IMR-90 (cell line): Measurements from ENCODE around the gene SERF2. TPM values are rescaled to one million over a fixed set of nuclear protein-coding genes. Genes with fewer than 3 reads are reported as not detected.

Experiments used
- ATAC-seq: fragments of 200-7000 bp; cut with Tn5 transposase; 2 replicates; pipeline ENCODE4 v1.9.1; 2020; ENCODE audit warnings: low read depth, mild to moderate bottlenecking, moderate library complexity
- BruUV-seq: library from RNA; stranded (reverse); fragments of 400-500 nt; replicated peaks from 2 replicates; lab custom pipeline; 2021; lab: Mats Ljungman, UMichigan
- CTCF ChIA-PET: fragments of 300-600 bp; formaldehyde crosslinking; extraction: SDS; loops from one replicate; lab custom pipeline; 2021; ENCODE audit warnings: antibody characterized with exemption; lab: Yijun Ruan, JAX
- POLR2A ChIA-PET: fragments of 300-600 bp; sonication (Branson Sonifier 250); formaldehyde crosslinking; loops from one replicate; lab custom pipeline; 2022; ENCODE audit warnings: antibody characterized with exemption; ENCODE audit not compliant: unreplicated experiment; lab: Charles Lee
- DNase-seq: peaks from one replicate; pipeline ENCODE4 v3.0.0; 2013
- H2AFZ ChIP-seq: replicated peaks from 2 replicates; pipeline ENCODE3; 2013; ENCODE audit warnings: low read length, mild to moderate bottlenecking; ENCODE audit not compliant: poor library complexity
- H2AK5ac ChIP-seq: 2 replicates; pipeline ENCODE4 v1.6.1; 2013; ENCODE audit warnings: low read depth, low read length, inconsistent platforms
- H2AK9ac ChIP-seq: replicated peaks from 2 replicates; pipeline ENCODE3; 2013; ENCODE audit warnings: mild to moderate bottlenecking, low read depth, low read length, moderate library complexity; ENCODE audit not compliant: poor library complexity
- H2BK120ac ChIP-seq: 2 replicates; pipeline ENCODE4 v1.6.1; 2013; ENCODE audit warnings: low read depth, low read length, inconsistent platforms
- H2BK15ac ChIP-seq: 3 replicates; pipeline ENCODE4 v1.6.1; 2013; ENCODE audit warnings: low read depth, low read length, inconsistent platforms
- H2BK20ac ChIP-seq: 2 replicates; pipeline ENCODE4 v1.6.1; 2013; ENCODE audit warnings: low read depth, mild to moderate bottlenecking, inconsistent platforms, low read length, moderate library complexity
- H2BK5ac ChIP-seq: 2 replicates; pipeline ENCODE4 v1.6.1; 2013; ENCODE audit warnings: mild to moderate bottlenecking, low read depth, low read length, inconsistent platforms; ENCODE audit not compliant: poor library complexity, severe bottlenecking
- H3K14ac ChIP-seq: replicated peaks from 2 replicates; pipeline ENCODE4 v1.6.1; 2013; ENCODE audit warnings: low read depth, low read length, inconsistent platforms
- H3K18ac ChIP-seq: 2 replicates; pipeline ENCODE4 v1.6.1; 2013; ENCODE audit warnings: low read depth, low read length, control low read depth
- H3K23ac ChIP-seq: 2 replicates; pipeline ENCODE4 v1.6.1; 2013; ENCODE audit warnings: low read depth, low read length, inconsistent platforms
- H3K27ac ChIP-seq: 2 replicates; pipeline ENCODE4 v1.5.1; 2013; ENCODE audit warnings: mild to moderate bottlenecking, control low read depth, low read length; ENCODE audit not compliant: insufficient read depth
- H3K27me3 ChIP-seq: 2 replicates; pipeline ENCODE4 v1.6.1; 2013; ENCODE audit warnings: low read length; ENCODE audit not compliant: control insufficient read depth, insufficient read depth
- H3K36me3 ChIP-seq: 2 replicates; pipeline ENCODE4 v1.6.1; 2013; ENCODE audit warnings: low read length, mixed read lengths; ENCODE audit not compliant: control insufficient read depth, insufficient read depth
- H3K4ac ChIP-seq: 2 replicates; pipeline ENCODE4 v1.6.1; 2013; ENCODE audit warnings: low read depth, low read length, inconsistent platforms
- H3K4me1 ChIP-seq: 2 replicates; pipeline ENCODE4 v1.6.1; 2013; ENCODE audit warnings: low read length, mixed read lengths; ENCODE audit not compliant: control insufficient read depth, insufficient read depth
- H3K4me2 ChIP-seq: 2 replicates; pipeline ENCODE4 v1.6.1; 2013; ENCODE audit warnings: low read depth, mild to moderate bottlenecking, control low read depth, low read length, moderate library complexity
- H3K4me3 ChIP-seq: 2 replicates; pipeline ENCODE4 v1.5.1; 2013; ENCODE audit warnings: low read depth, mild to moderate bottlenecking, control low read depth, low read length, moderate library complexity; ENCODE audit not compliant: insufficient read depth
- H3K56ac ChIP-seq: 2 replicates; pipeline ENCODE4 v1.6.1; 2013; ENCODE audit warnings: low read length, inconsistent platforms; ENCODE audit not compliant: insufficient read depth; ENCODE audit errors: extremely low read depth
- H3K79me1 ChIP-seq, 2 experiments: 2 replicates each; pipeline ENCODE4 v1.6.1; 2013; ENCODE audit warnings: low read length in 2 of 2, inconsistent platforms in 1 of 2, low read depth in 1 of 2
- H3K9ac ChIP-seq: 2 replicates; pipeline ENCODE4 v1.6.1; 2013; ENCODE audit warnings: low read depth, low read length, control low read depth
- H3K9me1 ChIP-seq: 2 replicates; pipeline ENCODE4 v1.6.1; 2013; ENCODE audit warnings: low read length, inconsistent platforms; ENCODE audit not compliant: insufficient read depth
- H3K9me3 ChIP-seq: 2 replicates; pipeline ENCODE4 v1.6.1; 2013; ENCODE audit warnings: low read length; ENCODE audit not compliant: control insufficient read depth, insufficient read depth
- H4K20me1 ChIP-seq: 2 replicates; pipeline ENCODE4 v1.6.1; 2013; ENCODE audit warnings: low read length, inconsistent platforms; ENCODE audit not compliant: insufficient read depth
- H4K5ac ChIP-seq: 2 replicates; pipeline ENCODE4 v1.6.1; 2013; ENCODE audit warnings: mild to moderate bottlenecking, low read depth, low read length, control low read depth
- H4K8ac ChIP-seq, 2 experiments: 2 replicates each; pipeline ENCODE4 v1.6.1; 2013; ENCODE audit warnings: low read depth in 2 of 2, low read length in 2 of 2, control low read depth in 1 of 2, inconsistent platforms in 1 of 2
- H4K91ac ChIP-seq: 2 replicates; pipeline ENCODE4 v1.6.1; 2013; ENCODE audit warnings: low read depth, low read length, inconsistent platforms; ENCODE audit not compliant: insufficient read depth
- BHLHE40 ChIP-seq: fragments of 150-350 bp; IDR thresholded peaks from 2 replicates; pipeline ENCODE4 v1.6.1; 2016; ENCODE audit warnings: mild to moderate bottlenecking, low read depth, low read length
- CEBPB ChIP-seq: IDR thresholded peaks from 2 replicates; pipeline ENCODE4 v1.6.1; 2012; ENCODE audit warnings: low read depth, low read length, improper control_type of control experiment
- CHD1 ChIP-seq: IDR thresholded peaks from 2 replicates; pipeline ENCODE4 v1.6.1; 2012; ENCODE audit warnings: low read depth, low read length, improper control_type of control experiment
- CTCF ChIP-seq: conservative IDR thresholded peaks from 2 replicates; pipeline ENCODE4 v1.5.1; 2012; ENCODE audit warnings: mild to moderate bottlenecking, low read depth, low read length, improper control_type of control experiment
- ELK1 ChIP-seq: fragments of 150-350 bp; IDR thresholded peaks from 2 replicates; pipeline ENCODE4 v1.6.1; 2016; ENCODE audit warnings: low read depth, mild to moderate bottlenecking, low read length, moderate library complexity, borderline replicate concordance
- FOS ChIP-seq: fragments of 150-350 bp; IDR thresholded peaks from 2 replicates; pipeline ENCODE4 v1.6.1; 2016; ENCODE audit warnings: low read depth, low read length
- MAFK ChIP-seq: IDR thresholded peaks from 2 replicates; pipeline ENCODE4 v1.6.1; 2012; ENCODE audit warnings: low read depth, low read length, improper control_type of control experiment
- MAZ ChIP-seq: IDR thresholded peaks from 2 replicates; pipeline ENCODE4 v1.6.1; 2012; ENCODE audit warnings: low read depth, mild to moderate bottlenecking, low read length, improper control_type of control experiment, moderate library complexity, borderline replicate concordance
- MXI1 ChIP-seq: IDR thresholded peaks from 2 replicates; pipeline ENCODE4 v1.6.1; 2012; ENCODE audit warnings: low read depth, mild to moderate bottlenecking, low read length, moderate library complexity, borderline replicate concordance
- NFE2L2 ChIP-seq: fragments of 150-350 bp; IDR thresholded peaks from 2 replicates; pipeline ENCODE4 v1.6.1; 2016; ENCODE audit warnings: low read depth, mild to moderate bottlenecking, low read length
- POLR2A ChIP-seq: IDR thresholded peaks from 2 replicates; pipeline ENCODE4 v1.6.1; 2012; ENCODE audit warnings: mild to moderate bottlenecking, low read depth, low read length
- RAD21 ChIP-seq: IDR thresholded peaks from 2 replicates; pipeline ENCODE4 v1.6.1; 2012; ENCODE audit warnings: low read length, improper control_type of control experiment
- RCOR1 ChIP-seq: IDR thresholded peaks from 2 replicates; pipeline ENCODE4 v1.6.1; 2012; ENCODE audit warnings: mild to moderate bottlenecking, low read length, improper control_type of control experiment; ENCODE audit not compliant: insufficient replicate concordance
- RFX5 ChIP-seq: IDR thresholded peaks from 2 replicates; pipeline ENCODE4 v1.8.0; 2012; ENCODE audit warnings: low read depth, mild to moderate bottlenecking, low read length, moderate library complexity
- SMC3 ChIP-seq: fragments of 150-350 bp; IDR thresholded peaks from 2 replicates; pipeline ENCODE4 v1.6.1; 2016; ENCODE audit warnings: low read depth, mild to moderate bottlenecking, antibody characterized with exemption, low read length, moderate library complexity
- USF2 ChIP-seq: fragments of 150-350 bp; IDR thresholded peaks from 2 replicates; pipeline ENCODE4 v1.6.1; 2017; ENCODE audit warnings: mild to moderate bottlenecking, antibody characterized with exemption, low read length, low read depth
- WGBS, 2 experiments: methylation state at CpG; one replicate each; pipeline versions ENCODE4 v1.1.5 to v1.1.7; 2013; ENCODE audit warnings: missing lambda C conversion rate in 2 of 2; ENCODE audit not compliant: insufficient read length in 1 of 2; ENCODE audit errors: extremely low coverage in 2 of 2; 5-methylcytosine and 5-hydroxymethylcytosine counted together
- dilution Hi-C: fragments of 300-500 bp; cut with HindIII; formaldehyde crosslinking; loops from one replicate; pipeline ENCODE4 v1.14.3; 2018; ENCODE audit warnings: low sequenced_read_pairs; ENCODE audit not compliant: unreplicated experiment
- in situ Hi-C: fragments of 300-500 bp; cut with MboI; formaldehyde crosslinking; loops from 3 replicates; pipeline ENCODE4 v1.14.3; 2019; ENCODE audit warnings: low sequenced_read_pairs, inconsistent platforms, mixed read lengths
- intact Hi-C: fragments of 100-400 bp; cut with micrococcal nuclease; formaldehyde crosslinking; loops from 2 replicates; pipeline ENCODE4 v1.10.0; 2022
- polyA plus RNA-seq, 3 experiments: library from polyadenylated mRNA; depleted of rRNA; stranded (reverse); fragments of >200 nt; gene quantifications; 2 replicates each; pipeline ENCODE4 v1.2.3, GENCODE V29; 2012; ENCODE audit warnings: low replicate concordance in 1 of 3
- total RNA-seq: library from RNA; depleted of rRNA; stranded (reverse); fragments of >200 nt; gene quantifications from 2 replicates; pipeline ENCODE4 v1.2.3, GENCODE V29; 2012

The SERF2 gene
- total and polyA plus RNA-seq, 2 of the 4 experiments (the other 2 are of a cell fraction) = 526 to 2,187 TPM

GRCh38 chr15:43793647-43794046, 1.5 kb downstream of the SERF2 start:
- no peak for DNase-seq
- Histone ChIP-seq H3K9me3 (no peaks in the 10 kb centered on the region), H3K27ac (peak overlapping the region; percentile 95), H3K4me3 (peak overlapping the region; percentile 71), H3K23ac (peak overlapping the region; percentile 97), H3K4ac (peak overlapping the region; percentile 99), H3K9ac (peak overlapping the region; percentile 97), H2BK5ac (peak overlapping the region; percentile 82), H2AK9ac (peak overlapping the region; percentile 100), H3K9me1 (peaks cover 33% of the 10 kb centered on the region), H3K18ac (no peak overlapping the region), H4K20me1 (peaks cover 47% of the 10 kb centered on the region), H4K8ac (peak overlapping the region; percentile 86 to 98; a peak in 2 of 4 replicates), H3K27me3 (no peaks in the 10 kb centered on the region), H3K56ac (no peak overlapping the region; the same call in 1 of the 2 replicates), H2BK20ac (no peak overlapping the region), H4K91ac (peak overlapping the region; percentile 98), H3K79me1 (peaks cover 31 to 59% of the 10 kb centered on the region in 2 experiments), H3K4me1 (peaks cover 21% of the 10 kb centered on the region), H3K4me2 (peak overlapping the region; percentile 82), H4K5ac (no peak overlapping the region; the same call in 1 of the 2 replicates), H3K14ac (peak overlapping the region; percentile 99; the same call in 1 of the 2 replicates), H2AFZ (no peak overlapping the region), H2BK120ac (no peak overlapping the region), H2BK15ac (no peak overlapping the region; the same call in 2 of the 3 replicates), H2AK5ac (peak overlapping the region; percentile 97), H3K36me3 (peaks cover 40% of the 10 kb centered on the region)
- ChIA-PET CTCF (no interaction called here), POLR2A (interaction anchor here (0.5 kb wide), 2 partner anchors 17 to 49 kb away, joined by 7 to 10 read pairs; partner anchors contain the start of gene ELL3)
- dilution Hi-C loops (no loop called here), intact Hi-C loops (no loop called here), in situ Hi-C loops (no loop called here)
- 90% methylated on average over 5 of the region's 10 CpGs; no CpG with 5 or more reads in 1 of the 2 experiments for WGBS, 2 experiments
- BruUV-seq = no TSS peak
- TF ChIP-seq MAZ (no peak), NFE2L2 (no peak), BHLHE40 (no peak), SMC3 (no peak), ELK1 (no peak), CTCF (no peak), MAFK (no peak), MXI1 (no peak), RAD21 (no peak), CEBPB (no peak), CHD1 (no peak), USF2 (no peak), RCOR1 (no peak), RFX5 (no peak), POLR2A (no peak; the same call in 1 of the 2 replicates), FOS (no peak)
- ATAC-seq = no peak
